ENCODE data around the gene ADGRG1.

Gene ADGRG1

GRCh38 chr16:57668630-57669475, 40.4 kb downstream of the ADGRG1 start:
- TF ChIP-seq TAF1 (IDR thresholded peaks at IDR 0.05; ENCODE audit: borderline replicate concordance, insufficient read depth, low read length) (no peak), POLR2AphosphoS5 (IDR thresholded peaks at IDR 0.05; ENCODE audit: low read depth, low read length) (no peak), SIN3A (IDR thresholded peaks at IDR 0.05; ENCODE audit: borderline replicate concordance, insufficient read depth, low read length) (no peak), REST (IDR thresholded peaks at IDR 0.05; ENCODE audit: insufficient read depth in 1 of 2, low read depth in 2 of 2, low read length in 2 of 2) (no peak), FOXP2 (optimal IDR thresholded peaks at IDR 0.05; ENCODE audit: borderline replicate concordance, extremely low read depth, extremely low read length, insufficient read depth) (no peak)

GRCh38 chr16:57669476-57670162, 41.2 kb downstream of the ADGRG1 start:
- TF ChIP-seq FOXP2 (optimal IDR thresholded peaks at IDR 0.05; ENCODE audit: borderline replicate concordance, extremely low read depth, extremely low read length, insufficient read depth), result no peak
- no peak for TF ChIP-seq SIN3A (IDR thresholded peaks at IDR 0.05; ENCODE audit: borderline replicate concordance, insufficient read depth, low read length)
- no peak for TF ChIP-seq POLR2AphosphoS5 (IDR thresholded peaks at IDR 0.05; ENCODE audit: low read depth, low read length)
- no peak for TF ChIP-seq TAF1 (IDR thresholded peaks at IDR 0.05; ENCODE audit: borderline replicate concordance, insufficient read depth, low read length)
- TF ChIP-seq REST (IDR thresholded peaks at IDR 0.05; ENCODE audit: insufficient read depth in 1 of 2, low read depth in 2 of 2, low read length in 2 of 2), result no peak

- no peak for TF ChIP-seq FOXP2 (optimal IDR thresholded peaks at IDR 0.05; ENCODE audit: borderline replicate concordance, extremely low read depth, extremely low read length, insufficient read depth)
- no peak for TF ChIP-seq TAF1 (IDR thresholded peaks at IDR 0.05; ENCODE audit: borderline replicate concordance, insufficient read depth, low read length)
- TF ChIP-seq POLR2AphosphoS5 (IDR thresholded peaks at IDR 0.05; ENCODE audit: low read depth, low read length), result no peak
- TF ChIP-seq REST (IDR thresholded peaks at IDR 0.05; ENCODE audit: insufficient read depth in 1 of 2, low read depth in 2 of 2, low read length in 2 of 2), result no peak
- no peak for TF ChIP-seq SIN3A (IDR thresholded peaks at IDR 0.05; ENCODE audit: borderline replicate concordance, insufficient read depth, low read length)
Measured at GRCh38 chr16:57670196-57670595, 41.8 kb downstream of the ADGRG1 start.

- TF ChIP-seq SIN3A (IDR thresholded peaks at IDR 0.05; ENCODE audit: borderline replicate concordance, insufficient read depth, low read length), result no peak
- no peak for TF ChIP-seq REST (IDR thresholded peaks at IDR 0.05; ENCODE audit: insufficient read depth in 1 of 2, low read depth in 2 of 2, low read length in 2 of 2)
- no peak for TF ChIP-seq TAF1 (IDR thresholded peaks at IDR 0.05; ENCODE audit: borderline replicate concordance, insufficient read depth, low read length)
- no peak for TF ChIP-seq POLR2AphosphoS5 (IDR thresholded peaks at IDR 0.05; ENCODE audit: low read depth, low read length)
- TF ChIP-seq FOXP2 (optimal IDR thresholded peaks at IDR 0.05; ENCODE audit: borderline replicate concordance, extremely low read depth, extremely low read length, insufficient read depth), result no peak
Measured at GRCh38 chr16:57672416-57672815, 44.0 kb downstream of the ADGRG1 start.

Data from PFSK-1 (cell line).